Activated T-cell treated with anti-CD3 and anti-CD28 coated beads for 24 hours (primary cell): ENCODE measurements around the gene TNKS1BP1.
"Not testable (repeated sequence)": the region's sequence is repeated elsewhere in the genome, so short reads cannot be mapped to it uniquely, and the experiment has no call there.

Experiments
- DNase-seq: peaks from one replicate; pipeline ENCODE4 v3.0.0-alpha.2; 2020; ENCODE audit warnings: low read depth

TNKS1BP1 gene

DNA sequence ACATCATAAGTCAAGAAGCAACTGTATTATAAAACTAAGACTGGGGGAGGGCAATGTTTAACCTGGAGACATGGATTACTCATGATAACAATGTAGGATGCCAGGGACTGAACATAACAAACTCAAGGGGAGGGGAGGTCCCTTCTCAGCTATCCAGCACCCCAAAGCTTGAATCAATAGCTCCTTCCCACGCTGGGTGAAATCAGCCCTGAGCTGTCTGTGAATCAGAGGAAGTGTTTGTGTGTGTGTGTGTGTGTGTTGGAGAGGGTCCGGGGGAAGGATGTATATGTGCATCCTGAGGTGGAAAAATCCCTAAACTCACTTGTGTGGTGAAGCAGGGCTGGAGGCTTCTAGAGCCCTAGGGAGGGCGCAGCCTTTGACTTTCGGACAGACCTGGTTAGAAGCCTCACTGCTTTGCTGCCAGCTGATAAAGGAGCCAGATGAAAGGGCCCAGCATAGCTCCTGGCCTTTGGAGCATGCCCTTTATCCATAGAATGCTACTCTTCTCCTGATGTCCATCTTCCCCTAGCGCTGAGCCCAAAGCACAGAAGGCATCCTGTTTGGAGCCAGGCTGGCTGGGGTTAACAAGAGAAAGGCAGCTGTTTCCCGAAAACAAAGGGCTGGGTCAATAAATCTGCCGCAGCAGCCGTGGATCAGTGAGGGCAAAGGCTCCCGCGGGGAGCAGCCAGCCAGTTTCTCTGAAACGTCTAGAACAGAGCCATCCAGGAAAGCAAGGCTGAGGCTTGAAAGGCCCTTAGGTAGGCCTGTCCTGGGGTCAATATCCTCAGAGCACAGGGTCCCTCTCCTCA, 35.8 kb downstream of the TNKS1BP1 start:
- DNase-seq, result no peak

- no peak for DNase-seq
These were observed 36.9 kb downstream of the TNKS1BP1 start for GRCh38 chr11:57287884-57288283.

GRCh38 chr11:57283231-57283990, 41.3 kb downstream of the TNKS1BP1 start:
- no peak for DNase-seq

DNA sequence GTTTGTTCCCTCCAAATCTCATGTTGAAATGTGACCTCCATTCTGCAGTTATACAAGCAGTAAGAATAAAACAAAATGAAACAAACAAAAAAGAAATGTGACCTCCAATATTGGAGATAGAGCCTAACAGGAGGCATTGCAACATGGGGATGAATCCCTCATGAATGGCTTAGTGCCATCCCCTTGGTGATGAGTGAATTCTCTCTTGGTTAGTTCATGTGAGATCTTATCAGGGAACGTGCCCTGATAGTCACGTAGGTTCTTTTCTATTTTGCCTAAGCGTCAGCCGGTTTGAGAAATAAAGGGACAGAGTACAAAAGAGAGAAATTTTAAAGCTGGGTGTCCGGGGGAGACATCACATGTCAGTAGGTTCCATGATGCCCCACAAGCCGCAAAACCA, 43.2 kb downstream of the TNKS1BP1 start:
- DNase-seq, result not testable (repeated sequence)

- no peak for DNase-seq
These were observed 45.6 kb downstream of the TNKS1BP1 start for GRCh38 chr11:57279116-57279515.

GRCh38 chr11:57278721-57279095, 46.0 kb downstream of the TNKS1BP1 start:
- DNase-seq, result no peak

DNA sequence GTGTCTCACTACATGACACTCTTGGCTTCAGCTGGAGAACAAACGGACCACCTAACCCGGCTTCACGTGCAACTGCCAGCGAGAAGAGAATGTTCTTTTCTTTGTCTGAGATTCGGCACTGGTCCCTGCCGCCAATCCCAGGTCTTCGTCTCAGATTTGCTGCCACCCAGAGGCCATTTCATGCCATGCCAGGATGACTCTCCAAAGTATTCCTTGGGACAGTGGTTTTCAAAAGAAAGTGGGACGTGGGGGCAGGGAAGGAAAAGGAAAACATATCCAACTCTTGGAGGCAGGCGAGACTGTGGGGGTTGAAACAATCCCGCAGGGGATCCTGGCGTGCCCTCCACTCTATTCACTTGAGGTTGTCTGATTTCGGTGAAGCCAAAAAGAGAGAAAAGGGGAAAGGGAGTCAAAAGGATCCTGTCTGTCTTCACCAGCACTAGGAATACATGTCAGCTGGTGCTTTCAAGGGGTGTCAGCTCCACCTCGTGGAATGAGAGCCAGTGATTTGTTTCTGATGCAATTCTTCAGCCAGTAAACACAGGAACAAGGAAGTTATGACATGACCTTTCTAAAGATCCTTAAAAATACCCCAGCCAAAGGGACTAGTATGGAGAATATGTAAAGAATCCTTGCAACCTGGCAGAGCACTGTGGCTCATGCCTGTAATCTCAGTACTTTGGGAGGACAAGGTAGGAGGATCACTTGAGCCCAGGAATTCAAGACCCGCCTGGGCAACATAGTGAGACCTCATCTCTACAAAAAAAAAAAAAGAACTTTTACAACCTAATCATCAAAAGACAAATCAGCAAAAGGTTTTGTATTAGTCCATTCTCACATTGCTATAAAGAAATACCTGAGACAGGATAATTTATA, 46.7 kb downstream of the TNKS1BP1 start:
- DNase-seq, result peak; percentile 3

- no peak for DNase-seq
These were observed 47.6 kb downstream of the TNKS1BP1 start for GRCh38 chr11:57276971-57277675.

- no peak for DNase-seq
These were observed 48.4 kb downstream of the TNKS1BP1 start for GRCh38 chr11:57276169-57276970.

DNA sequence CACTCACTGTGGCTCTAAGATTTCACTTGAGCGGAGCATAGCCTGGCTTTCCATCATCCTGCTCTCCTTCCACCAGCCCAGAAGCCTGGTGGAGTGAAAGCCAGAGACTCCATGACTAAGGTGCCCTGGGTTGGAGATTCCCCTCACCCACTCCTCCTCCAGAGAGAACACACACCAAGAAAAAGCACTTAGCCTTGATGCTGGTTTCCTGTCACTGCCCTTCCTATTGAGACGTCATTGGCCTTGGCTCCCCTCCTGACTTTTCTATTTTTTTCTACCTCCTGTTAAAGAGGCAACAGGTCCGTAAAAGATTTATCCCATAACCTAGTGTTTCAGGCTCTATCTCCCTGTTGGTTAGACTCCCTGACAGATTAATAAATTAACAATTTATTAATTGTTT, 49.2 kb downstream of the TNKS1BP1 start:
- DNase-seq, result no peak

- no peak for DNase-seq
These were observed 49.8 kb downstream of the TNKS1BP1 start for GRCh38 chr11:57274904-57275498.

DNA sequence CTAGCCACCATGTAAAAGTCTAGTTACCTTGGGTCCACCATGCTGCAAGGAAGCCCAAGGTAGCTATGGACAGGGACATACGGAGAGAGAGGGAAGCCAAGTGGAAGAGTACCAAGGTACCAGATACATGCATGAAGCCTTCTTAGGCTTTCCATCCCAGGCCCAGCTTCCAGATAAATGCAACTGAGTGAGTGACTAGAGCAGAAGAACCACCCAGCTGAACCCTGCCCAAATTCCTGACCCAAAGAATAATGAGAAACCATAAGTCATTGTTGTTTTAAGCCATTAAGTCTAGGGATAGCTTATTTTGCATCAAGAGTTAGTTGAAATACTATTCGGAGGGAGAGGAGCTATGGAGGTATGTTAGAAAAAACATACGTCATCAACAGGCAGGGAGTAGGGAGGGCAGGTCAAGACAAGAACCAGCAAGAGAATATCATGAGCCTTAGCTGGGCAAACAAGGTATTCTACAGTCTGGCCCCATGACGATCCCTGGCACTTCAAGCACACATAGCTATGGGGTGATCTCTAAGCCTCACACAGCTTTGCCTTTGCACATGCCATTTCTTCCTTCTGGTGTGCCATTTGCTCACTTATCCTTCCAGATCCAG, 51.2 kb downstream of the TNKS1BP1 start:
- no peak for DNase-seq

DNA sequence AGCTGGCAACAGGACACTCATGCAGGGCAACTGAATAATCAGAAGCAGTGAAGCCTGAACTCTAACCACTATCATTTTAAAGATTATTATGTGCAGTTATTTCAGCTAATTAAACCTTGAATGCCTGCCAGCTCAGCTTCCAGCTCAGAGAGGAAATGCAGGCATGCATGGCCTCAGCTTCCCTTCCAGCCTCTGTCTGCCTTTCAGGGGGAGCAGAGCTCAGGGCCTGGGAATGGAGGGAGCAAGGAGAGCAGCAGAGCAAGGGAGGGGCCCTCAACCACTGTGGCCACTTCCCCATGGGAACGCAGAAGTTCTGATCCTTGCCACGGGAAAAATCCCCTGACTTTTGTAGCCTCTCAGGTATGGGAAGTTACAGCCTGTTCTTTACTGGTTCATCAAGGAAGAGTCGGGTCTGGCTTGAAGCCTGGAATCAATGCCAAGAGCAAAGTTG, 55.2 kb downstream of the TNKS1BP1 start:
- DNase-seq, result no peak

DNA sequence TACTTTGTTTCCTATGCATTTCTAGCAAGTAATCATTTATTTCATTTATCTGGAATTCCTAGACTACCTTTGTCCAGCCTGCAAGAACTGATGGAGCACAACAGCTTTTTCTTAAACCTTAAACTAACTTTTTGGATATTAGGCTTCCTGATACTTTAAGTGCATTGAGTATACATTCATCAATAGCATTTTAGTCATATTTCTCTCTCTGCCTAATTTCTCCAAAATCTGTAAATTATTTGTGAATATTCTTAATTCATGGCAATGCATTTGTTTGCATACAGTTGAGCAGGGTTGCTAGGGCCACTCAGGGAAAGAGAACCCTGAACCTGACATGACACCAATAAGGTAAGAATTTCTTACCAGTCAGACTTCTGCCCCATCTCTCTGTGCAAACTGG, 58.6 kb downstream of the TNKS1BP1 start:
- no peak for DNase-seq

DNA sequence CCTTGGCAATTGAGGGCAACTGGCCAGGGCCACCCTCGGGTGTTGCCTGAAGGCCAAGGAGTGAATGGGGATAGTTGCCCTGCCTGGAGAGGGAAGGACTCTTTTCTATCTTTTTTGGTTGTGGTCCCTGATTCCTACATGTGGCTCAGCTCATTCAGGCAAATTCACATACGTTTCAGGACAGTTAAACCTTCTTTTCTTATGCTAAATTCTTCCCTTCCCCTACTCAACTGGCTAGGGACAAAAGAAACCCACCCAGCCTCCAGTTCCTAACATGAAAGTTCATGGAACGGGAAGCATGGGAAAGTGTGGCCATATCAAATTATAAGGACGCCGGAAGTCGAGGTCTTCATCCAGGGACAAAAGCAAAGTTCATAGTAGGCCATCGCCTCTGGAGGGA, 61.4 kb downstream of the TNKS1BP1 start:
- DNase-seq, result no peak

- DNase-seq, result no peak
These were observed 62.6 kb downstream of the TNKS1BP1 start for GRCh38 chr11:57262157-57262556.

DNA sequence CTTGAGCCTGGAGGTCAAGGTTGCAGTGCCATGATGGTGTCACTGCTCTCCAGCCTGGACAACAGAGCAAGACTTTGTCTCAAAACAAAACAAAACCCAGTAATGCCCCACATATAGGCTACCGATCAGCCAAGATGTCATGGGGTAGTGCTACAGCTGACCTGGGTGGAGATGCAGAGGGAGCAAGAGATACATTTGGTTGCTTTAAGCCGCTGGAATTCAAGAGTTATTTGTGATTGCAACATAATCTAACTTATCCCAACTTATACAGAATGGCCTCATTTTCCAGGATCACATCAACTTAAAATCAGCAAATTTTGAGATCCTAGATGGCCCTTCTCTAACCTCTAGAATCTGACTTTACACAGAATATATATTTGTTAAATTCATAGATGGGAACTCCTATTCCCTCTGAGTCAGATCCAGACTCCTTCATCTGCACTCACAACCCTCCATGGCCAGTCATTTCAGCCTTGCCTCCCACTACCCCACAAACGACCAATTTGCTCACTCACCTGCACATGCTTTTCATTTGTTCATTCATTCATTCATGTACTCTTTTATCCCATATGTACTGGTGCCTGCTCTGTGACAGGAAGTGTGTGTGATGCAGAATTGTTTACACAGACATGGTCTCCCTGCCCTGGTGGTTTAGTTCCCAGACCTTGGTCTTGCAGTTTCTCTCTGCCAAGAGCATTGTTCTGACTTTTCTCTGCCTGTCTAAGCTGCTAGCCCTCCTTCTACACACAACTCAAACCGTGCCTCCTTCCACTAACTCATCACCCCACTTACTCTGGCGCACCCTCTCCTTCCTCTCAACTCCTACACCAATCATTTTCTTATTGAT, 63.6 kb downstream of the TNKS1BP1 start:
- DNase-seq, result no peak

DNA sequence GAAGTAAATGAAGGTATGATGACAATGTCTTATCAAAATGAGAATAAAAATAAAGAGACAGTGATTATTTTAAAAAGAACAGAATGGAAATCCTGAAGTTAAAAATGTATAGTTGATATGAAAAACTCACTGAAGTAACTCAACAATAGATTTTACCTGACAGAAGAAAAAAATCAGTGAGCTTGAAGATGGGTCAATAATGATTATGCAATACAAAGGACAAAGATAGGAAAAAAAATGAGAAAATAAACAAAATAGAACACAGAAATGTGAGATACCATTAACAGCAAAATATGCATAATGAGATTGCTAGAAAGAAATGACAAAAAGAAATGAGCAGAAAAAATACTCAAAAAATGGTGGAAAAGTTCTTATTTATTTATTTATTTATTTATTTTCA, 68.6 kb downstream of the TNKS1BP1 start:
- DNase-seq, result no peak

DNA sequence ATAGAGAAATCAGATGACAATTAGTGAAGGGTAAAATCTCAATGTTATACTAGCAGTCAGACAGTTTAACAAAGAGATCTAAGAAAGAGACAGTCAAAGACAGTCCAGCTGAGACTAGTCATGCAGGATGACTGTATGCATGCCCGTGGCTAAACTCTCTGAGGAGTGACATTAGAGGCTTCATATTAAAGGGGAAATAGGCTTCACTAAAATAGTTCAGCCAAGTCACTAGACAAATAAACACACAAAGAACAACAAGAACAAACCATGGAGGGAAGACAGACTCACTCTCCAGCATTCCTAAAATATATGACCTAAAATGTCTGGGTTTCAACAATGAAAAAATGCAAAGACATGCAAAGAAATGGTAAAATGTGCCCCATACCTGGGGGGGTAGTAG, 69.1 kb downstream of the TNKS1BP1 start:
- no peak for DNase-seq
